ENCODE measurements around the gene CCNI2.

CCNI2 gene, protein sequence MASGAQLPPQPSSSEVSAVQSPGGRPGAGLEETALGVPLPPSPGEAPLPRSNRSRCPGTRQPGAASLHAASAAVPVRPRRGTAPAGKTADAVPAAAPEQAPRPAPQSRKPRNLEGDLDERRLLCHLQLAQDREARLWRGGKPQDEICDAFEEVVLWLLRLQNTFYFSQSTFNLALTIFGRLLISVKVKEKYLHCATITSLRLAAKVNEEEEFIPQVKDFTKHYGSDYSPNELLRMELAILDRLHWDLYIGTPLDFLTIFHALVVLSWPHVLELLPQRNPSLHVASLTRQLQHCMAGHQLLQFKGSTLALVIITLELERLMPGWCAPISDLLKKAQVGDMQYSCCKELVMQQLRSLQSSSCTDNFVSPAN

GRCh38 chr5:132746954-132747615 lies at the start of gene CCNI2:
Gene CCNI2, plus strand, starts transcription at chr5:132747426. Its CDS starts 70 bp downstream, at chr5:132747496.
- DNase-seq = no peak

DNA sequence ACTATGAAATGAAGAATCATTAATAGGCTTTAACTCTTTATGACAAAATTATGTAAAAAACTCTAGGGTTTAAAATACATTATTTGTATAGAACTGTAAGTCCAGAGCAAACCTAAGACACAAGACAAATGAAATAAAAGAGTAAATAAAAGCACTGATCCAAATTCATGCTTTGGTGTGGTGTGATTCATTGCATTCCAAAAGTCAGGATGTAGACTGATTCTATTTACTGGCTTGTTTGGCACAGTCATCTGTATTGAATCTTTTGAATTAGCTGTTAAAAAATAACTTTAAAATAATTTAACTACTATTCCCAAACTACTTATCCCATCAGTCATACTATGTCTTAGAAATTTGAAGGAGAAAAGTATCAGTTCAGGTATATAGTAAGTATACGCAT lies 42.4 kb upstream of the CCNI2 start:
- DNase-seq = no peak

DNA sequence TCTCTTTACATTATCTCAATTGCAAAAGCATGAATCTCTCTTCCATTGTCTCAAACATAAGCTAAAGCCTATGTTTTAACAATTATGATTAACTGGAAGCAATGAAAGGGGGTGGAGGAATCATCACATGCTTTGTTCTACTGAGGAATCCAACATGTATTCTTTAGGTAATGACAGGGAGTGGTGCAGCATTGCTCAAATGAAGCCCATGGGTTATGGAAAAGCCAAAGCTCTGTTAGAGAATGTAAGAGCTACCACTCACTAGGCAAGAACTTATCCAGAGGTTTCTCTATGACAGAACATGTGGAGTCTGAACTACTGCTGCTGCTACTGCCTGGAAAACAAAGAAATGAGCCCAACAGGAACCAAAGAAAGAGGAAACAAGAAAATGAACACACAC lies 38.6 kb upstream of the CCNI2 start:
- no peak for DNase-seq

- DNase-seq = peak; percentile 1
Measured at GRCh38 chr5:132714456-132715307, 32.5 kb upstream of the CCNI2 start.

GRCh38 chr5:132718544-132719312 lies 28.5 kb upstream of the CCNI2 start:
- no peak for DNase-seq

GRCh38 chr5:132725745-132726144 lies 21.5 kb upstream of the CCNI2 start:
- DNase-seq = no peak

- no peak for DNase-seq
Measured at GRCh38 chr5:132729896-132730295, 17.3 kb upstream of the CCNI2 start.

- DNase-seq = no peak
Measured at GRCh38 chr5:132733499-132734148, 13.6 kb upstream of the CCNI2 start.

DNA sequence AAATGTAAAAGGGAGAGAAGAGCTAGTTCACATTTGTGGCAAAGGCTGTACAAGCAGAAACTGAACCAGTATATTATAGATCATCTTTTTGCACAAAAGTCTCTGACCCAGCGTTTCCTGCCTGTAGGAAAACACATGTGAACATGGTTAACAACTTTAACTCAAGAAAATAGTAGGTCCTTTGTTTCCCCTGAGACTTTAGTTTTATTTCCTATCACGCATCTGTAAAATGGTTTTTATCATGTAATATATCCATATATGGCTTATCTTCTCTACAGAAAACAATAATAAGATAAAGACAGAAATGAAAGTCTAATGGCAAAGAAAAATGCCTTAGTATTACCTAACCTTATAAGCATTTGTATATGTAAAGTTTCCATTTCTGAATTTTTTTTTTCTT lies 12.5 kb upstream of the CCNI2 start:
- DNase-seq = no peak

DNA sequence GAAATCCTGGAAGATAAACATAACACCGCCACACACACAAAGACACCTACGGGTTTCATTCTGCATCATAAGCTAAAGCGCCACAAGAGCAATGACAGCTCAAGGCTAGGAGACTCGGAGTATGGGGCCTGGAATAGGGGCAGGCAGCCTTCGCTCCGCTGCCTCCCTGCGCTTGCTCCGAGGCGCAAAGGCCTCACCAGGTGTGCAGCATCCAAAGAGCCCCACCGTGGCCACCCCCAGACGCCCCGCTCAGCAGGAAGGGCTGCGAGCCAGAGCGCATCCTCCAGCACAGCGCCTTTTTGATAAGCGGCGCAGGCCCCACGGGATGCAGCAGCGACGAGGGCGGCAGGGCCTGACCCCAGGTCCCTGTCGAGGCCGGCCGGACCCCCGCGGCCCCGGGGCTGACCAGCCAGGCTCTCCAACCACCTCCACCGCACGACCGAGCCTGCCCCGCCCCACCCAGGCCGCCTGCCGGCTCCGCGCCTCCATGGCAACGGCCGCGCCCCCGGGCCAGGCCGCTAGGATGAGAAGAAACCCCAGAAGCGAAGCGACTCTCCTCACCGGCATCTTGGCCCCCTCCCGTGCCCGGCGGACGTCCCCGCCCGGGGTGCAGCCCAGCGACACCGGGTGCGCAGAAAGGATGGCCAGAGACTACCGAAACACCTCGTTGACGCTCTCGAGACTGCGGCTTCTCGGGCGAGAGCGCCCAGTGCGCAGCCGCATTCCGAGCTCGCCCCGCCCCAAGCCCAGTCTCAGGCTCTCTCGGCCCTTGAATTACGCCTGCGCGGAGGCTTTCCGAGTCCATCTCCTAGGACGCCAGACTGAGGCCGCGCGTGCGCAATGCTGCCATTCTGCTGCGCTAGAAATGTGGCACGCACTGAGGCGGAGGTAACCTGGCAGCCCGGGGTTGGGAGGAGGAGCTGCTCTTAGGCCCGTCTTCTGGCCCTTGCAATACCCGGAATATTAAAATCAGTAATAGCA lies 10.1 kb upstream of the CCNI2 start, which contains the start of gene KIF3A:
KIF3A (minus strand) TSS at position 694 of the 981 bp plus-strand sequence; CDS start at position 567, 127 bp downstream.
- peak; percentile 87 for DNase-seq

GRCh38 chr5:132737982-132738681 lies 9.1 kb upstream of the CCNI2 start:
- no peak for DNase-seq

GRCh38 chr5:132739232-132739631 lies 8.0 kb upstream of the CCNI2 start:
- no peak for DNase-seq

GRCh38 chr5:132742158-132742557 lies 5.1 kb upstream of the CCNI2 start:
- no peak for DNase-seq

DNA sequence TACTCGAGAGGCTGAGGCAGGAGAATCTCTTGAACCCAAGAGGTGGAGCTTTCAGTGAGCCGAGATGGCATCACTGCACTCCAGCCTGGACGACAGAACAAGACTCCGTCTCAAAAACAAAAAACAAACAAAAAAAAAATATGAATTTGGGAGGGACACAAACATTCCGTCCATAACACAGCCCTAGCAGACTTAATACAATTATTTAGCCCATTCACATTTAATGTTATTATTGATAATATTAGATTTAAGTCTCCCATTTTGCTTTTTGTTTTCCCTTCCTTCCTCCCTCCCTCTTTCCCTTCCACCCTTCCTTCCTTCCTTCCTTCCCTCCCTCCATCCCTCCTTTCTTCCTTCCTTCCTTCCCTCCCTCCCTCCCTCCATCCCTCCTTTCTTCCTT lies 4.6 kb upstream of the CCNI2 start:
- DNase-seq = no peak

GRCh38 chr5:132744659-132745058 lies 2.6 kb upstream of the CCNI2 start:
- no peak for DNase-seq

DNA sequence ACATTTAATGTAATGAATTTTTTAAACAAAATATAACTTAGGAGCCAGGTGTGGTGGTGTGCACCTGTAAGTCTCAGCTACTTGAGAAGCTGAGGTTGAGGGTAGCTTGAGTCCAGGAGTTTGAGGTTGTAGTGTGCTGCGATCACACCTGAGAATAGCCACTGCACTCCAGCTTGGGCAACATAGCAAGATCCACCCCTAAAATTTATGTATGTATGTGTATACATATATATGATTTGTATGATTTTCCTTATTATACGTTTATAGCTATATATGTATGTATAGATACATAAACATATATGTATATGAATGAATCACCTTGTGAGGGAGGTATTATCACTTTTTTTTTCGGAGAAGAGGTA lies 653 bp upstream of the CCNI2 start:
- DNase-seq = no peak

GRCh38 chr5:132747616-132748440 lies 602 bp downstream of the CCNI2 start:
- no peak for DNase-seq

- DNase-seq = no peak
Measured at GRCh38 chr5:132748522-132749000, 1.3 kb downstream of the CCNI2 start.

DNA sequence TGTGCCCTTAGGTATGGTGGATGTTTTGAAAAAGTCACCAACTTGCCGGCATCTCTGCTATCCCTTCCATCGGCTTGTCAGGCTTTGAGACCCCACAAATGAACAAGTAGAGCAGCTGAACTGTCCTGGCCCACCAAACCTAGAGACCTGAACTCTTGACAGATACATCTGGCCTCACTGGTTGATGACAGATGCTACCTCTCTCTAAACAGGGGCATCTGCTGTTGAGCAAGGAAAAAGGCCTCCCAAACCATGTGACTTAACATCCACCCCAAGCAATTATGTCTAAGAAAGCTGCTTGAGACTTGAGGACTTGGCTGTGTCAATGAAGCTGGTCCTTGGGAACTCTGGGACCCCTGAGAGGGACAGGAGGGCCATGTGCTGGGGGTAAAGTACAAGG lies 2.3 kb downstream of the CCNI2 start:
- DNase-seq = no peak

Data from SHP77 treated with DMSO at 0.1 percent for 48 hours (cell line).